Femur (tissue), 1 donor: ENCODE data around the gene PSMA6.
"Not testable (repeated sequence)": the region's sequence is repeated elsewhere in the genome, so short reads cannot be mapped to it uniquely, and the experiment has no call there.

ENCODE experiments used
- DNase-seq: peaks from one replicate; pipeline ENCODE4 v3.0.0-alpha.2; 2017

The PSMA6 gene

DNA sequence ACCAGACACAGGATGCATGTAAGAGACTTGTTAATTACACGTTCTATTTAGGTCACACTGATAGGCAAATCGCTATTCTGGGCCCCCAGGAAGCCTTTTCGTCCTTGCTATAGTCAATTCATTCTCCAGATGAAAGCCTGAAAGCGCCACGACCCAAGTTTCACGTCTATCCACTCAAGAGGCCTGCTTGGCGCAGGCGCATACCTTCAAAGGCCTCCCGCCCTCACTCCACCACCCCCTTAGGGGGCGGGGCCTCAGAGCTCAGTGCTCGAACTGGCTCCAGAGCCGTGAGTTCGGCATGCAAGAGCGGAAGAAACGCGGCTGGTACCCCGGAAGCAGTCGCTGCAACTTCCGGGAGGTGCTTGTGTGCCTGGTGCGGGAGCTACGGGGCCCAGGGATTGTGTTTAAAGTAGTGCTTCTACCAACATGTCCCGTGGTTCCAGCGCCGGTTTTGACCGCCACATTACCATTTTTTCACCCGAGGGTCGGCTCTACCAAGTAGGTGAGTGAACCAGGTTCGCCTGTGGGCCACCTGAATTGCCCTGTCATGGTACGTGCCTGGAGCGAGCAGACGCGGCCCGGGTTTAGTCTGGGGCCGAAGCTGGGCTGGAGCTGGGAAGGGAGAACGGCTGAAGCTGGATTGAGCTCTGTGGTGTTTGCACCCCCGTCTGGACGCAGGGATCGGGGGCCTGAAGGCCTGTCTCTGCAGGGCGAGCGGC is at the start of gene PSMA6:
Gene PSMA6 (plus strand): TSS at position 332 of the 719 bp plus-strand sequence. CDS start 95 bp downstream, at position 427.
- DNase-seq, result peak; percentile 99

DNA sequence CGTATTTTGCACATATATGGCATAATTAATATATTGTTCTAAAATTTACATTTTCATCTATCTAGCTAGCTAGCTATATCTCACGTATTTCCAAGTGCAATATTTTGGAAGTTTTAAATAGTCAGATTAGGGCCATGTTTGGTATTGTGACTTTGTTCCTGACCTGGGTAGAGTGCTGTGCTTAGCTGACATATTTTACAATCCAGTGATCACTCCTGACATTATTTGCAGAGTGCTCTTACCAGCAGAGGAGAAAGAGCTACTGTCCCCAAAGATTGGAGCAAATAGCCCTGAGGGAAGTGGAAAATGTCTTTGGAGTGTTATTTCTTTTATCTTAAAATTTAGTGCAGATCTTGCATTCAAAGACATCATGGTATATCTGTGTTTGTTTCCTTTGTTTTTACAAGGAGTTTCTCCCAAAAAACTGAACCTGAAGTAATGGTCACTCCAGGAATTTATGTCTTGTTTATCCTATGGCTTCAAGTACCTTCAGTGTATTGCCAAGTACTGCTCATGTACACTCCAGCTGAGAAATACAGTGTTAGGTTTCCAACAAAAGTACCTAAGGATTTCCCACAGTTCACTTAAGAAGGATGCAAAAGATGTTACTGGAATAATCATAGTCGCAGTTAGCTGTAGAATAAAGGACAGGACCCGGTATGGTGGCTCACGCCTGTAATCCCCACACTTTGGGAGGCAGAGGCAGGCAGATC is 49.4 kb upstream of the PSMA6 start:
- DNase-seq, result no peak

DNA sequence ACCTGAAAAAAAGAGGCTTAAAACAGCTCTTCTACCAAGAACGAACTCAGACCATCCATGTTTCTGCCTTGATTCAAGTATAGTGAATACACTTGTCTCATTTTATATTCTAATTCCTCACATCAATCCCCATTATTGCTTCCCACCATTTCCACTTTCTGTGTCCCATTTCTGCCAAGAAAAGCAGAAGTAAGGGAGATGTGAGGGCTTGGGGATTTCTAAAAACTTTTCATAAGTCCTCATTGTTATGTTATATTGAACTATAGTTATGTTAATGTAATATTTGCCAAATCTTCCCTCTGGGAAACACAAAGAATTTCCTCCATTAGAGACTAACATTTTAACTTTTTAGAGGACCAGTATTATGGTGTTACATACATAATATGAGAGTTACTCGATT is 48.2 kb upstream of the PSMA6 start:
- no peak for DNase-seq

GRCh38 chr14:35244542-35244941 is 47.6 kb upstream of the PSMA6 start:
- DNase-seq, result no peak

DNA sequence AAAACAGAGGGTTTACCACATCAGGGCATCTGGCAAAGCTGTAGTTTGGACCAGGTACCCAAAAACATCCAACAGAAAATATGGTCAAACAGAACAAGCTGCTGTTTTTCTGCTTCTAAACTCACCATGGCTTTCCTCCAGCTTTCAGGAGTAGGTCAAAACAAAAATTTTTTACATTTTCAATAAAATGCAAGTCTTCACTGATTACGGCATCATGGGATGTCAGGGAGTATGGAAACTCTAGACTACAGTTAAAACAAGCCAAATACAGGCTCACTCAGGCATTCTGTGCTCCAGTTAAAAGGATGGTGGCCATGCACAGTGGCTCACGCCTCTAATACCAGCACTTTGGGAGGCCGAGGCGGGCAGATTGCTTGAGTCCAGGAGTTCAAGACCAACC is 47.1 kb upstream of the PSMA6 start:
- DNase-seq, result no peak

DNA sequence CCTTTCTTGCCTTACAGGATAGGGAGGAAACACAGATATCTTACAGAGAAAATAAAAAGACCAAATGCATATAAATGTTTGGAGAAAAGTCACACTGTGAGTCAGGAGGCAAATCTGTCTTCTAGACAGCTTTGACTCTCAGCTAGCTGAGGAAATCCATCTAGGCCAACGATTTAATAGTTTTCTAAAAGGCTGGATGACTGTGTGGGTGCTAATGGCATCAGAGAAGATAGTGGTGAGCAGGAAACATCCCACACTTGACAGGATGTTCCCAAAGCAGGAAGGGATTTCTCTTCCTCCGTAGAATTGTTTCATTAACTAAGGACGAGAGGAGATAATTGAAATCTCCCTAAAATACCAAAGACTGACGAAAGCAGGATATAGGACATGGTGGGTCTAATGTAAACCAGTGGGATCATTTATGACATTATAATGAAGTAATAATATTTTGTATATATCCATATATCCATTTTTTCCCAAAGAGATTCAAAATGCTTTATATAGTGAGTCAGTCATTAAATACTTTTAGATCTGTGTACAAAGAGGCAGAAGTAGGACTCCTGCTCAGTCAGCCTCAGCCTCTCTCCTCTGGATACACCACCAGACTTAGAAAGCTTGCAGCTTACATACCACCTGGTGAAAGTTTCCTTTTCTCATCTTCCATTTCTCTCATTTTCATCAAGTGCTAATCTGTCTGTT is 44.3 kb upstream of the PSMA6 start:
- no peak for DNase-seq

DNA sequence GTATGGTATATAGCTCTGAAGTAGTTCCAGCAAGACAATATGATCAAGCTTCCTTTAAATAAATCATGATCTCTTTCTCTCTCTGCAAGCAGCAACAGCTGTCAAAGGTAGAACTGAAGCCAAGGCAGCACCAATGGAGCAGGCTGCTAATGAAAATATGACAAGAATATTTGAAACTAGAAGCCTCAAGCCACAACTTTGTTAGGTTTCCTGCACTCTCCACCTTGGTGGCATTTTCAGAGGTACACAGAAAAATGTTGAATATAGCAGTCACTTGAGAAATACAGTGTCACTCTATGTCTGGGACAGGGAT is 43.8 kb upstream of the PSMA6 start:
- DNase-seq, result no peak

DNA sequence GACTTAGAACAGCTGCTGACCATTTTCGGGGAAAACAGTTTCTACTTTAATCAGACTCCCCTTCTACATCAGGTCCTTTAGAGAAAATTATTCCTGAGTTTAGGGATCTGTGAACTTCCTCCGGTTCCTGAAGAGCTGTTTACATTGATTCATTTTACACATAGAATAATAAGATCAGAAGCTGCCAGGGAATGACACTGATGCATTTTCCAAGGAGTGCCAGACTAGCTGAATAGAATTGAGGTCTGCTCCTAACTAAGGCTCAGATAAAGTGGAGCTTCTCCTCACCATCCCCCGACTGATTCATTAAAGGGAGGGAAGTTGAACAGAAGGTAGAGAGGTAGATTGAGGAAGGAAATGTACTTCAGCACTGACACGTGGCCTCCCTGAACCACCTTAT is 41.9 kb upstream of the PSMA6 start:
- DNase-seq, result no peak

- no peak for DNase-seq
These were observed 39.7 kb upstream of the PSMA6 start for GRCh38 chr14:35252451-35252868.

- not testable (repeated sequence) for DNase-seq
These were observed 39.1 kb upstream of the PSMA6 start for GRCh38 chr14:35253056-35253455.

- DNase-seq, result not testable (repeated sequence)
These were observed 38.1 kb upstream of the PSMA6 start for GRCh38 chr14:35254034-35254622.

GRCh38 chr14:35254736-35255135 is 37.4 kb upstream of the PSMA6 start:
- no peak for DNase-seq

DNA sequence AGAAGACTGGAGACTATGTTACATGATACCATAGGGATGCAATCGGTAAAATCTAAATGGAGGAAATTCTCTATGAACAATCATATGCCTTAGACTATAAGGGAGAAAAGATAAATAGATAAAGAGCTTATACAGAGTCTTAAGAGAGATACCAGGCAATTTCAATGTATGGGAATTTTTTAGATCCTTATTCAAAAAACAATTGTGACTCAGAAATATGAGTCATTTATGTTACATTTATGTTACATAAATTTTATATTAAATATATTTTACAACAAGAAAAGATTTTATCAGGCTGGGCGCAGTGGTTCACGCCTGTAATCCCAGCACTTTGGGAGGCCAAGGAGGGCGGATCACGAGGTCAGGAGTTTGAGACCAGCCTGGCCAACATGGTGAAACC is 36.5 kb upstream of the PSMA6 start:
- no peak for DNase-seq

DNA sequence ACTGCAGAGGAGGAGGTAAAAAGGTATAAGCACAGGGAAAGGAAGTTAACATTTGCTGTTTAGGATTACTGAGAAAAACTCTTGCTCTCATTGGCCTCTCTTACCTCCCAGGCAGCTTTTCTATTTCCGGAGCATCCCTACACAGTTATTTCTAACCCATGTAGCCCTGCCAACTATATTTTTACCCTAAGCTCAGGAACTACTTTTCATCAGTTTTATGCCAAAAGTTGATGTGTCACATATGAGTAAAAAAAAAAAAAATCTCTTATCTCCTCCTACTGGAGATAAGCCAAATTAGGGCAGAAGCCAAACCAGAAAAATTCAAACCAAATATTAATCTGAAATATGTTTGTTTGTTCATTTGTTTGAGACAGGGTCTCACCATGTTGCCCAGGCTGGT is 34.4 kb upstream of the PSMA6 start:
- DNase-seq, result no peak

- DNase-seq, result no peak
These were observed 33.8 kb upstream of the PSMA6 start for GRCh38 chr14:35258420-35258819.

DNA sequence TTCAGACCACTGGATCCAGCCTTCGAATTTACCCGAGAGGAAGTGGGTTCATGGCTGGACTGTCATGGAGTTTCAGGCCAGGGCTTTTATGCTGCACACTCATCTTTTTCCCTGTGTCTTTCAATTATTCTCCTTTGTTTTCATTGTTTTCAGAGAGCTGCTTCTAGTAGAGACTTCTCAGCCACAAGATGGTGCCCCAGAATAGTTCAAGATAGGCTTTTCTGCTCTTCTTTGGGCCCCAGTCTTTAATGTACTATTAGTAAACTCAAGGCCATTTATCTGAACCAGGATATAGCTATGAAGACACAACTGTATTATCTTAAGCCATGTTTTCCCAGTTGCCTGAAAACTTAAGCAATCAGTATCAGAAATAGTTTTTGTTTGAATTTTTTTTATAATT is 30.4 kb upstream of the PSMA6 start:
- DNase-seq, result no peak

- no peak for DNase-seq
These were observed 29.7 kb upstream of the PSMA6 start for GRCh38 chr14:35262436-35262835.

DNA sequence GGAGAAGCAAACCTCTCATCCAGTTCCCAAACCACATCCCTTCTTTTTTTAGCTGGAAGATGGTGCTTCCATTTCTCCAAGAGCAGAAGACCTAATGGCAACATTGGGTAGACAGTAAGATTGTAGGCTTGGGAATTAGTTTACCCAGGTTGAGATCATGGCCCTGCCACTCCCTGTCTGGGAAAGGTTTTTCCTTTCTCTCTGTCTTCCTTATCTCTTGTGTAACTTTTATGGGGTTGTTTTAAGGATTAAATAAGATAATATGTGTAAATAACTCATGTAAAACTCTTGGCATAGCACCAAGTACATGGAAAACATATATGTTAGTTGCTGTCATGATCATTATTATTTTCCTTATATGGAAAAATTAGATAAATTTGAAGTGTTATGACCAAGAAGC is 23.2 kb upstream of the PSMA6 start:
- DNase-seq, result no peak

- DNase-seq, result no peak
These were observed 17.4 kb upstream of the PSMA6 start for GRCh38 chr14:35274805-35275204.

DNA sequence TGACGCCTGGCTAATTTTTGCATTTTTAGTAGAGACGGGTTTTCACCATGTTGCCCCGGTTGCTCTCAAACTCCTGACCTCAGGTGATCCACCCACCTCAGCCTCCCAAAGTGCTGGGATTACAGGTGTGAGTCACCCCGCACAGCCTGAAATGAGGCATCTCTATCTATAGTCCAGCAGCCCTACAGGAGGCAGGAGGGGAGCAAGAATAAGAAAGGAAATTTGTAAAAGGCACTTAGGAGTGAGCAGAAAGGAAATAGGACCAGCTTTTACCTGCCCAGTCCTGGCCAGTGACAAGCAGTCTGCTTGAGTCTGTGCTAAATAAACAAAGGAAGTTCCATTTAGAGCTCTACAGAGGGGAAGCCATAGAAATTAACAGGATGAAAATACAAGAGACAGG is 15.0 kb upstream of the PSMA6 start:
- DNase-seq, result no peak

DNA sequence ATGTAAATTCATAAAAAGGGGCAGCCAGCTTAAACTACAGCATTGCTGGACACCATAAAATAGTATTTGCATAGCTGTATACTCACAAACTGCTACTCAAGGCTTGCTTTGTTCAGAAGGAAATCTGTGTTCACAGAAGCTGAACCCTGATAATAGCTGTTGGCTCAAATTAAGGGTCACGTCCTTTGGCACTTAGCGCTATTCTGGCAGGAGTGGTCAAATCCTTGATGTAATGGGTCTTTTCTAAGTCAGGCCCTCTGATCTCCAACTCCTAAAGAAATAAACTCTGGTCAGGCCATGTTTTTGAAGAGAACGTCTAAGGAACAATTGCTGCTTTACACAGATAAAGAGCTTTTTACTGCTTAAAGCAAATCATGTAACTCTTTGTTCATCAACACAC is 12.8 kb upstream of the PSMA6 start:
- no peak for DNase-seq

DNA sequence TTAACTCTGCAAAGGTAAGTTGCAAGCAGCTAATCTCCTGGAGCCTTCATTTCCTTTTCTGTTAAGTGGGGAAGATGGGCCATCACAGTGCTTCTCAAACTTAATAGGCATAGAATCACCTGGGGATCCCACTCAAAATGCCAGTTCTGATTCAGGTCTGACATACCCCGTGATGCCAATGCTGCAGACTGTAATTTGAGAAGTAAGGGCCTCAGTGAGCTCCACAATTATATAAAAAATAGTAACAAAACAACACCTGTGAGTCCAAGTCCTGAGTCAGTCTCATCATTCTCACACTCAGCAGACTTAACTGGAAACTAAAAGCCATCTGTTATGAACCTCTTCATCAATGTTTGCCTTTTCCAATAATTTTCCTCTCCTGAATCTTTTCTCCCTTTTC is 10.8 kb upstream of the PSMA6 start:
- no peak for DNase-seq

GRCh38 chr14:35284506-35284905 is 7.7 kb upstream of the PSMA6 start:
- no peak for DNase-seq
